HT1080 (cell line): ENCODE data around the gene FARP2. TPM values are rescaled to one million over a fixed set of nuclear protein-coding genes. Genes with fewer than 3 reads are reported as not detected.
"Not testable (repeated sequence)": the region's sequence is repeated elsewhere in the genome, so short reads cannot be mapped to it uniquely, and the experiment has no call there.

Experiments
- DNase-seq: peaks from one replicate; pipeline ENCODE4 v3.0.0-alpha.2; 2015; ENCODE audit warnings: low read depth
- polyA plus RNA-seq, 2 experiments: library from polyadenylated mRNA; depleted of rRNA; stranded (reverse); fragments of >200 nt; gene quantifications; 2 replicates each; pipeline ENCODE4 v1.2.3, GENCODE V29; 2015
- total RNA-seq: library from RNA; depleted of rRNA; stranded (reverse); fragments of >200 nt; shearing (Covaris generic); gene quantifications from 2 replicates; pipeline ENCODE4 v1.2.3, GENCODE V29; 2014; rRNA removed

FARP2 gene
- 29.7 and 33.8 TPM in 2 replicates for total RNA-seq
- polyA plus RNA-seq (2015; cell fraction: cytosol; rRNA removed) = 15.5 and 18.6 TPM in 2 replicates
- polyA plus RNA-seq (2015; cell fraction: nucleus; rRNA removed) = 30.7 and 35.7 TPM in 2 replicates

- peak; percentile 94 for DNase-seq
Measured at GRCh38 chr2:241355983-241356870, at the start of gene FARP2. FARP2 (plus strand) TSS chr2:241356285; CDS start chr2:241373108, 16,823 bp downstream.

DNA sequence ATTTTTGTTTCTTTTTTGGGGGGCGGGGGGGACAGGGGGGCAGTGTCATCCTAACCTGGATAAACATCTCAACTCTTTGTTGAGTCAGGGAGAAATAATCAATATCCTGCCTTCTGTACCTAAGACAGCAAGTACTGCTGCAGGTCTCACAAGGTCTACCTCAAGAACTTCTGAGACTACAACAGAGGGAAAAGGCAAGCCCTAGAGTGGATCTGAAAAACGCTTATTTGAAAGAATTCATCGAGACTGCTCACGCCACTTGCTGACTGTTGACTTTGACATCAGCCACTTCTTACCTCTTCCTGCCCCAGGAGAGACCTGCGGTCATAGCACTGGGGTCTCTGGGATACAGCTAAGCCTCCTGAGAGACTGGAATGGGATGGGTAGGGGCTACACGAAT, 49.0 kb upstream of the FARP2 start:
- no peak for DNase-seq

DNA sequence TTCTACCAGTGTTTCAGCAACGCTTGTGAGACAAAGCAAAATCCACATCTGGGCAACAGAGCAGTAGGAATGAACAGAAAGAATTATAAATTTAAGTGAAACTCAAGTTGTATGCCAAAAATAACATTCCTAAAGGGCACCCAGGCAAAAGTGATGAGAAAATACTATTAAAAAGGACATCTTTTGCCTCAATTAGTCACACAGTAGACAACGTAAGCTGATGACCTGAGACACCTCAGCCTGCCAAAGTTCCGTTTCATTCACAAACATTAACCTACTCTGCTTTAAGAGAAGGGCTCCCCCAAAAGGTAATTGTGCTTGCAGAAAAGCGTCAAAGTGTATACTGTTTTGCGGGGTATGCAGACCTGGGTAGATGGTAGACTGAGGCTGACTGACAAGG, 47.8 kb upstream of the FARP2 start:
- DNase-seq = no peak

- no peak for DNase-seq
Measured at GRCh38 chr2:241308832-241309500, 47.1 kb upstream of the FARP2 start.

DNA sequence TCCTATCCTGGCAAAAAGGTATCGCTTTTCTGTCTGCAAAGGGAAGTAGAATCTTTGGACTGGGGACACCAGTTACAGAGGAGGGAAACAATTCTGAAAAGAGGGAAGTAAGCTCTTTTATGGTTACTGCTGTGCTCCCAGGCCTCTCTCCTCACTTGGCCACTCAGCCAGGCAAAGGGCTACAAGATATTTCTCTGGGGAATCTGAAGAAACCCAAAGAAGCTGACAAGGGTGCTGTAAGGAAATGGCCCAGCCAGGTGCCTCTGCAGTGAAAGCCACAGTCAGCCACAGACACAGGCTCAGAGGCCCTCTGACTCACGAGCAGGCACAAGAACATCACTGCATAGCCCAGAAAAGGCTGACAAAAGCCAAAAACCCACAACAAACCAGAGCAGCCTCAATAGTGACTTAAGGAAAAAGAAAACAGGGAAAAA, 46.4 kb upstream of the FARP2 start:
- DNase-seq = peak; percentile 70

- no peak for DNase-seq
Measured at GRCh38 chr2:241310917-241311566, 45.0 kb upstream of the FARP2 start.

GRCh38 chr2:241312082-241312481, 44.0 kb upstream of the FARP2 start:
- no peak for DNase-seq

DNA sequence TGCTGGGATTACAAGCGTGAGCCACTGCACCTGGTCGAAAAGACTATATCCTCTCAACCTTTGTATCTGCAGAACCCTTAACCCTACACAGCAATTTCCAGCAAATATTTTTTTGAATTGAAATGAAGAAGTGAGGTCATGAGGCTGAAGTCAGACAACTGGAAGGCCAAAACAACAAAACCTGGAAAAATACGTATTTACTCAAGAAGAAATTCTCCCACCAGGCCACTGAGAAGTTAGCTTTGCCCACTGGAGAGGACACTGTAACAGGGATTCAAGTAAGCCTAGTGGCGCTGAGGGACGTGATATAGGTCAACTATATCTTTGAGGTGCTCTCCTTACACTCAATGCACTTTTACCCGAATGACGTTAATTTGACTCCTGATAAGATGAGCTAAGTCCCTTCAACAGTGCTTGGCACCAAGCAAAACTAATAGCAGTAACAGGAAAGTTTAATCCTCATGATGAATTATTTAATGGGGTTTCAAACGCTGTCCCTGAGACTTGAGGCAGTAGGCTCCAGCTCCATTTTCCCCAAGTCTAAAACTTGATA, 42.5 kb upstream of the FARP2 start:
- no peak for DNase-seq

DNA sequence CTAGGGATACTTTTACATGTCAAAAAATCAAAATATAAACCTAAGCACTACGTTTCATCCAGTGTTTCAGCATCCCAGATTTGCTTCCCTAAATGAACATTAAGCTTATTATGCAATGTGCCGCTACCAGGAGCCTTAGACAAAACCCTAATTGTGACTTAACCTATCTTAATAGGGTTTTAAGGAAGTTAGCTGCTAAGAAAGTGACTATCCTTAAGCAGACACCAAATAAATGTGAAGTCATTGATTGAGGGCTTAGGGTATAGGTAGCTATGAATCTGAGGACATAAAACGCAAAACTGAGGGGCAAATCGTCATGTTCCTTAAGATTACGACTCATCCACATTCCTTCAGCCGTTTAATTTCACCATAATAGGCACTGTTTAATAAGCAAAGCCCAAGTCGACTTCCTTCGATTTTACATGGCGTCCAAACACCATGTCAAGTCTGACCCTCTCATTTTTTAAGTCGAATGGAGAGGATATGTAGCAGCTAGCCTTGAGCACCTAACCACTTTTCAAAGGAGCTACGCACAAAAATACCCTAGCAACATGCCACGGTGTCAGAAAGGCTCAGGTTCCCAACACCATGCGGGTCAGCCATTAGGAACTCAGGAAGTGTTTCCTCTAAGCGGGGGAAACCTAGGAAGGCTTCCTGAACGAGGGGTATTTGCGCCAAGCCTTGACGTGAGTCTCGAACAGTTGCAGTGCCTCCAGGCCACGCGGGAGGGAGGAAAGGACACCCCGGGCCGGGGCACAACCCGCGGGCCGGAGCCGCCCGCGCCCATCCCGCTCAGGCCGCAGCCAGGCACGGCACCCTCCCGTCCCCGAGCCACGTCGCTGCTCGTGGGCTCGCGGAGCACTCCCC, 41.6 kb upstream of the FARP2 start:
- no peak for DNase-seq

DNA sequence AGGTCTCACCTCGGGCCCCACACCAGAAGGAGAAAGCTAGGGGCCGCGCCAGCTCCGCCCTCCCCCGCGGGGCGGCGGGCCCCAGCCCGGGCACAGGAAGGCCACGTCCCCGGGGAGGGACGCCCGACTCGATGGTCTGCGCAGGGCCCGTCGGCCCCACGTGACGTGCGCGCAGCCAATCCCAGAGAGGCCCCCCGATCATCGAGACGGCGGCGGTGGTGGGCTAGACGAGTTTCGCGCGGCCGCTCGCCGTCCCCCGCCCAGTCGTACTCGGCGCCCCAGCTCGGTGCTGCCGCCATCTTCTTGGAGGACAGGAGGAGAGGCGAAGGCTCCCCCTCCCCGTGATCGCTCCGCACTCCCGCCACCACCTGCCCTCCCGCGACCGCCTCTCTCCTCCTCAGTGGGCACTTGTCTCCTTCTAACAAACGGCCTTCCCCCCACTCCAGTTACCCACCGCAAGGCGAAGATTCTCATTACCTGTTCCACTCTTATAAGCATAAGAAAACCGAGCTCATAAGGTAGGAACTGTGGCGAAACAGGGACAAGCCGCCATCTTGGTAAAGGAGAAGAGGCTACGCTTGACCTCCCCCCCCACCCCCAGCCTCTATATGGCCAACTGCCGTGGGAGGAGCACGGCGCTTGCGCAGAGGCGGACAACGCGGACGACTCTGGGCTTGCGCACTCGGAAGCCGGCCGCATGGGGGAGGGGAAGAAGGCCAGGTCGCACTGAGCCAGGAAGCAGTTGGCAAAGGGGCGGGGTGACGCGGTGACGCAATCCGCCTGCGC, 40.8 kb upstream of the FARP2 start, which contains the start of gene HDLBP:
Gene HDLBP, minus strand, starts transcription at position 580 of the 786 bp plus-strand sequence. CDS start 48,803 bp downstream, outside the sequence.
- peak; percentile 97 for DNase-seq

GRCh38 chr2:241315879-241316631, 40.0 kb upstream of the FARP2 start, which contains the start of gene SEPTIN2:
SEPTIN2 (plus strand) TSS chr2:241315925; CDS start chr2:241324233, 8,308 bp downstream.
- DNase-seq = peak; percentile 74

GRCh38 chr2:241316825-241317224, 39.3 kb upstream of the FARP2 start:
- no peak for DNase-seq

DNA sequence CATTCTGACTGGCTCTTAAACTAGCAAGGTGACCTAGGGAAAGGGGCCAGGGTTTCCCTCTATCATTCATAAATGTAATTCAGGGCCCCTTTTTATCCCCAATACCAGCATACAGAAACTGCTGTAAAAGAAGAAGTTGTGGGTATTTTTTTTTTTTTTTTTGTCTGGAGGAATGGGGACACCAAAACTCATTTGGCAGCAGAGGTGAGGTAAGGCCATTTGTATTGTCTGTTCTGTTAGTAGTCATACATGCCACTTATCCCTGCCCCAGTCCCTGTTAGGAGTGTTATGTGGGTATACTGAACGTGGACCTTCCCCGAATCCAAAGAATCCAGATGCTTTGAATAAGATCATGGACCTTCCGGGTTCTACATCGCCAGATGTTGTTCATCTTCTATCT, 38.7 kb upstream of the FARP2 start:
- DNase-seq = no peak

DNA sequence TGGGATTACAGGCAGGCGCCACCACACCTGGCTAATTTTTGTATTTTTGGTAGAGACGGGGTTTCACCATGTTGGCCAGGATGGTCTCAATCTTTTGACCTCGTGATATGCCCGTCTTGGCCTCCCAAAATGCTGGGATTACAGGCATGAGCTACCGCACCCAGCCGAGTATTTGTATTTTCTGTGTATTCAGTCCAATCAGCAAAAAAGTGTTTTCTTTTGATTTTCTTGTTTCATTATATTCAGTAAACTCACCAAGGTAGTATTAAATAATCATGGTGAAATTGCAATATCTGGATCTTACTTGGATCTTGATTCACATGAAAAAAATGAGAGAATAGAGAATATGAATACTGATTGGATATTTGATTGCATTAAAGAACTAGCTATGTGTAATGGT, 37.3 kb upstream of the FARP2 start:
- not testable (repeated sequence) for DNase-seq

GRCh38 chr2:241320394-241320793, 35.7 kb upstream of the FARP2 start:
- DNase-seq = no peak

GRCh38 chr2:241321033-241321432, 35.1 kb upstream of the FARP2 start:
- no peak for DNase-seq

DNA sequence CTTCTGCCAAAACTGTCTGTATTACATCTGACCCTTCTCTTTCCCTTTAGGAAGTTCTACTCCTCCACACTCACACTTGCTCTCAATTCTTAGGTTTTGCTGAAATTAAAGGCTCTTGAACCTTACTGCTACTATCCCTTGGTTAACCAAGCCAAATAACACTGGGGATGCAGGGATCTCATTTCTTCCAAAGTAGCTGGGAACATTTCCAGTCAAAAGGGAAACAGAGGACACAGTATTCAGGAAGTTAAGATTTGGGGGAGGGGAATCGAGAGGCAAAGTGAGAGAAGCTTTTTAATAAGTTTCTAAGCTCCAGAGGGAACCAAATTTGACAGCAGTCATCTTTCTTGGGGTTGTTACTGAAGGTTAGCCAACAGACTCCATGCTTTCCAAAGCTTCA, 34.2 kb upstream of the FARP2 start:
- no peak for DNase-seq

DNA sequence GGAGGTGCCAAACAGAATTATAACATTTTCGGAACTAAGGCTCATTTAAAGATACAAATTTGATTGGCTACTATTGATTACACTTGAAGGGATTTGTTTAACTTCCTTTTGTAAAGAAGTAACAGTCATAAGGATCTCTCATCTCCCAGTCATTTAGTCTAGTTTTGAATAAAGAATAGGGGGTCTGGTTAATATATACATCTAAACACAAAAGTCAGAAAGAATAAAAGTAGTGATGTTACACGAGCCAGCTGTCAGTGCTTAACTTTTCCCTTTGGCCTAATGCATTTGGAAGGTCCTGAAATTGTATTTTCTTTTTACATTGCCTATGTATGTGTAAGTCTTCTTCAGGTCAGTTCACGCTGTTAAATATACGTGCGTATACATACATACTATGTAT, 32.3 kb upstream of the FARP2 start:
- DNase-seq = no peak

DNA sequence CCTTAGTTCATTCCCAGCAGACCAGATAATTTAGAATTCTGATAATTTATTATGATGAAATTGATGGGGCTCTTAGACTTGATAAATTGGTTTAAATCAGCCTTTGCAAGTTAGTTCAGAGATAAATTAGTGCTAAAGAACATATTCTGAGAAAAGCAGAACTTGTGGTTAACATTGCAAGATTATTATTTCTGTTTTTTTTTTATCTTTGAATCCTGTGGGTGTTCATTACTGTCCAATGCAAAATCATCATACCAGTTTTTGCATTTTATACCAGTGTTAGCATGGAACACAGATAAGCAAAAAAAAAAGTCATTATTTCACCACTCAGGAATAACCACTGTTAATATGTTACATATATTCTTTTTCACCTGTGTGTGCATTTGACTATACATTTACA, 31.3 kb upstream of the FARP2 start:
- no peak for DNase-seq
